GM12872 (cell line): Measurements from ENCODE around the gene NECAP2.
A peak's percentile ranks its signal among the peaks of the same experiment; 100 is the strongest.

ENCODE experiments used
- CTCF ChIP-seq: IDR thresholded peaks from 3 replicates; pipeline ENCODE4 v1.5.1; 2011; ENCODE audit warnings: low read depth, mild to moderate bottlenecking, low read length, moderate library complexity; ENCODE audit not compliant: insufficient read depth

The NECAP2 gene

GRCh38 chr1:16440470-16441281 lies at the start of gene NECAP2:
Gene NECAP2 (plus strand): TSS chr1:16440724. CDS start chr1:16440762, 38 bp downstream.
- TF ChIP-seq CTCF, result peak; percentile 89

GRCh38 chr1:16391411-16391810 lies 49.1 kb upstream of the NECAP2 start:
- no peak for TF ChIP-seq CTCF

- no peak for TF ChIP-seq CTCF
Observed at GRCh38 chr1:16392740-16393569, 47.6 kb upstream of the NECAP2 start.

- TF ChIP-seq CTCF, result no peak
Observed at GRCh38 chr1:16393570-16394521, 46.7 kb upstream of the NECAP2 start.

- TF ChIP-seq CTCF, result no peak
Observed at GRCh38 chr1:16394977-16395376, 45.5 kb upstream of the NECAP2 start.

- no peak for TF ChIP-seq CTCF
Observed at GRCh38 chr1:16396591-16396990, 43.9 kb upstream of the NECAP2 start.

GRCh38 chr1:16397120-16397519 lies 43.4 kb upstream of the NECAP2 start:
- no peak for TF ChIP-seq CTCF
